ENCODE measurements around the gene TEX38.

- TF ChIP-seq CTCF (IDR thresholded peaks at IDR 0.05), result no peak
- no peak for TF ChIP-seq POLR2A (IDR thresholded peaks at IDR 0.05)
Measured at GRCh38 chr1:46692811-46693770, 21.4 kb downstream of the TEX38 start.
